K562 (cell line): ENCODE measurements around the gene CDCA3. TPM values are rescaled to one million over a fixed set of nuclear protein-coding genes. Genes with fewer than 3 reads are reported as not detected.

Experiments used
- CCAR2 ChIP-seq: fragments of 200-400 bp; formaldehyde crosslinking; IDR thresholded peaks from 2 replicates; pipeline ENCODE4 v1.6.1; 2017; ENCODE audit warnings: mild to moderate bottlenecking, low read depth, low read length
- CREM ChIP-seq: IDR thresholded peaks from 2 replicates; pipeline ENCODE4 v1.6.1; 2014; ENCODE audit warnings: antibody characterized with exemption, low read depth
- GATAD2B ChIP-seq: fragments of 450-650 bp; IDR thresholded peaks from 2 replicates; pipeline ENCODE4 v1.6.1; 2017; ENCODE audit warnings: mild to moderate bottlenecking, borderline replicate concordance
- GTF2A2 ChIP-seq: IDR thresholded peaks from 2 replicates; pipeline ENCODE4 v1.6.1; 2016; ENCODE audit warnings: mild to moderate bottlenecking, missing genetic modification characterization, missing compliant biosample characterization
- HCFC1 ChIP-seq: IDR thresholded peaks from 2 replicates; pipeline ENCODE4 v1.6.1; 2012; ENCODE audit warnings: low read depth, low read length, improper control_type of control experiment
- HMGN3 ChIP-seq: IDR thresholded peaks from 2 replicates; pipeline ENCODE4 v1.6.1; 2011; ENCODE audit warnings: borderline replicate concordance, low read depth, mild to moderate bottlenecking, mixed read lengths, low read length; ENCODE audit not compliant: insufficient read length; ENCODE audit errors: extremely low read depth
- MAFK ChIP-seq: IDR thresholded peaks from 2 replicates; pipeline ENCODE4 v1.6.1; 2011; ENCODE audit warnings: low read length, improper control_type of control experiment
- NR2F6 ChIP-seq: fragments of 450-650 bp; formaldehyde crosslinking; IDR thresholded peaks from 2 replicates; pipeline ENCODE4 v1.4.0; 2020; ENCODE audit warnings: mild to moderate bottlenecking
- SLC30A9 ChIP-seq: fragments of 250-450 bp; sonication (Bioruptor Pico); IDR thresholded peaks from 2 replicates; pipeline ENCODE4 v1.8.0; 2022; ENCODE audit warnings: mild to moderate bottlenecking, moderate library complexity
- ZNF263 ChIP-seq: sonication (generic); formaldehyde crosslinking; IDR thresholded peaks from 2 replicates; pipeline ENCODE4 v1.8.0; 2022; ENCODE audit warnings: mild to moderate bottlenecking, missing genetic modification reagents, borderline replicate concordance
- ZNF639 ChIP-seq, 2 experiments: fragments of 200-800 bp in 1 of 2; sonication (Bioruptor generic) in 1 of 2; sonication (generic) in 1 of 2; formaldehyde crosslinking in 1 of 2; IDR thresholded peaks in 1 of 2; conservative IDR thresholded peaks in 1 of 2; 2 replicates each; pipeline versions ENCODE4 v1.5.0 to v1.6.1; 2016 to 2020; ENCODE audit warnings: missing compliant biosample characterization in 1 of 2, missing genetic modification characterization in 1 of 2, missing genetic modification reagents in 1 of 2
- polyA plus RNA-seq, 8 experiments: library from polyadenylated mRNA; depleted of rRNA in 4 of 8; stranded (reverse) in 5 of 8; unstranded in 3 of 8; fragments of >200 nt; fragmentation: Nextera tagmentation in 2 of 8; fragmentation: Illumina TruSeq in 1 of 8; extraction: Ambion mirVana in 2 of 8; extraction: Trizol in 1 of 8; gene quantifications; 2 replicates each; pipeline versions ENCODE4 v1.2.1 to v1.2.3, GENCODE V29; 2011 to 2014; ENCODE audit warnings: inconsistent platforms in 1 of 8, missing spikeins in 1 of 8
- total RNA-seq, 7 experiments: library from RNA; depleted of rRNA in 6 of 7; stranded (reverse); fragments of >200 nt in 6 of 7; fragmentation: Illumina TruSeq in 2 of 7; extraction: Trizol in 2 of 7; gene quantifications; 2 replicates each; pipeline versions ENCODE4 v1.2.1 to v1.2.3, GENCODE V29; 2011 to 2021; ENCODE audit warnings: low replicate concordance in 1 of 7
- TF ChIP-seq, protein P1 (sequence below): fragments of 250-450 bp; sonication (Bioruptor Pico); IDR thresholded peaks from 2 replicates; pipeline ENCODE4 v1.9.0; 2021; ENCODE audit warnings: mild to moderate bottlenecking, inconsistent platforms
- TF ChIP-seq, protein P2 (sequence below): fragments of 450-650 bp; formaldehyde crosslinking; IDR thresholded peaks from 2 replicates; pipeline ENCODE4 v1.4.0; 2022; ENCODE audit warnings: missing genetic modification characterization

The CDCA3 gene
- total and polyA plus RNA-seq, 9 of the 15 experiments (the other 6 are each of a cell fraction or from before 2014, with no cell fraction given): 24.2 to 80.8 (median 55.1) TPM

- TF ChIP-seq, protein P1, sequence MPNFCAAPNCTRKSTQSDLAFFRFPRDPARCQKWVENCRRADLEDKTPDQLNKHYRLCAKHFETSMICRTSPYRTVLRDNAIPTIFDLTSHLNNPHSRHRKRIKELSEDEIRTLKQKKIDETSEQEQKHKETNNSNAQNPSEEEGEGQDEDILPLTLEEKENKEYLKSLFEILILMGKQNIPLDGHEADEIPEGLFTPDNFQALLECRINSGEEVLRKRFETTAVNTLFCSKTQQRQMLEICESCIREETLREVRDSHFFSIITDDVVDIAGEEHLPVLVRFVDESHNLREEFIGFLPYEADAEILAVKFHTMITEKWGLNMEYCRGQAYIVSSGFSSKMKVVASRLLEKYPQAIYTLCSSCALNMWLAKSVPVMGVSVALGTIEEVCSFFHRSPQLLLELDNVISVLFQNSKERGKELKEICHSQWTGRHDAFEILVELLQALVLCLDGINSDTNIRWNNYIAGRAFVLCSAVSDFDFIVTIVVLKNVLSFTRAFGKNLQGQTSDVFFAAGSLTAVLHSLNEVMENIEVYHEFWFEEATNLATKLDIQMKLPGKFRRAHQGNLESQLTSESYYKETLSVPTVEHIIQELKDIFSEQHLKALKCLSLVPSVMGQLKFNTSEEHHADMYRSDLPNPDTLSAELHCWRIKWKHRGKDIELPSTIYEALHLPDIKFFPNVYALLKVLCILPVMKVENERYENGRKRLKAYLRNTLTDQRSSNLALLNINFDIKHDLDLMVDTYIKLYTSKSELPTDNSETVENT (CRISPR knock-in tag): 0 out of 2 replicates have a peak, but pooled peaks have one; percentile 7
- TF ChIP-seq ZNF639 (CRISPR knock-in tag; conservative IDR thresholded peaks at IDR 0.05 in 1 of 2, IDR thresholded peaks at IDR 0.05 in 1 of 2) (no peak), HMGN3 (no peak), HCFC1 (no peak), CREM (no peak), GATAD2B (no peak), NR2F6 (no peak), GTF2A2 (tag) (no peak), SLC30A9 (CRISPR knock-in tag) (no peak), ZNF263 (no peak), CCAR2 (no peak), MAFK (no peak)
- TF ChIP-seq, protein P2, sequence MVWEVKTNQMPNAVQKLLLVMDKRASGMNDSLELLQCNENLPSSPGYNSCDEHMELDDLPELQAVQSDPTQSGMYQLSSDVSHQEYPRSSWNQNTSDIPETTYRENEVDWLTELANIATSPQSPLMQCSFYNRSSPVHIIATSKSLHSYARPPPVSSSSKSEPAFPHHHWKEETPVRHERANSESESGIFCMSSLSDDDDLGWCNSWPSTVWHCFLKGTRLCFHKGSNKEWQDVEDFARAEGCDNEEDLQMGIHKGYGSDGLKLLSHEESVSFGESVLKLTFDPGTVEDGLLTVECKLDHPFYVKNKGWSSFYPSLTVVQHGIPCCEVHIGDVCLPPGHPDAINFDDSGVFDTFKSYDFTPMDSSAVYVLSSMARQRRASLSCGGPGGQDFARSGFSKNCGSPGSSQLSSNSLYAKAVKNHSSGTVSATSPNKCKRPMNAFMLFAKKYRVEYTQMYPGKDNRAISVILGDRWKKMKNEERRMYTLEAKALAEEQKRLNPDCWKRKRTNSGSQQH (CRISPR knock-in tag): no peak
Observed at GRCh38 chr12:6866920-6867412, 15.9 kb upstream of the CDCA3 start (continued).
